Measurements from ENCODE around the gene FRMD8. TPM values are rescaled to one million over a fixed set of nuclear protein-coding genes. Genes with fewer than 3 reads are reported as not detected.

Gene FRMD8
- polyA plus RNA-seq, 3 donors, result 33.7 to 41.2 (median 35.4) TPM

DNA sequence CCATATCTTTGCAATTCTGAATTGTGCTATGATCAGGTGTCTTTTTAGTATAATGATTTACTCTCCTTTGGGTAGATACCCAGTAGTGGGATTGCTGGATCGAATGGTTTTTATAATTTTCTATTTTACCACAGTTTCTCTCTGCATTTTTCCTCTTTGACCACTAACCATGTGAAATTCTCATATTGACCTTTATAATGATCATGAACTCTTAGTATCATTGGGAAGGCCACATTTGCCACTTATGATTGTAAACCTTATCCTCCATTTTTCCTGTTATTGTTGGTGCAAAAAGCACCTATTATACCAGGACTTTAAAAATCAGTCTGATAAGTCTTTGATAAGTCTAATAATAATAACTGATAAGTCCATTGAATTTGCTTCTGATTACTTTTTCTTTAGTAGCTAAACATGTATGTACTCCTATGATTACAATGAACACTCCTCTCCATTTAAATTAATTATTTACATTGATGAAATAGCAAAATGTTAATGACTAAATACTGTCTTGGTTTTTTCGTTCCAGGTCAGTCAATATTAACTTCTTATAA is 45.7 kb downstream of the FRMD8 start:
- no peak overlapping the region for H3K27ac ChIP-seq (ENCODE audit: low read depth in 1 of 2, low read length in 2 of 2)
- WGBS (ENCODE audit: insufficient coverage), result no CpG with 5 or more reads among the region's 2 CpGs
- Mint-ChIP-seq H3K4me3 (peak overlapping the region in 1 of 2 donors; percentile 52), H3K27me3 (ENCODE audit: low read depth in 3 of 3) (peaks cover 0 to 4% (median 0%) of the 10 kb centered on the region in 3 donors), H3K36me3 (peaks cover 70 to 78% of the 10 kb centered on the region in 2 donors), H3K9me3 (no peaks in the 10 kb centered on the region), H3K4me1 (peaks cover 87% of the 10 kb centered on the region), H3K27ac (peak overlapping the region in 5 of 7 donors; percentile 47 to 100 (median 59))
- H2AFZ ChIP-seq (ENCODE audit: insufficient read depth, low read depth, low read length, poor library complexity, severe bottlenecking), result no peak overlapping the region
- peaks cover 97% of the 10 kb centered on the region for H3K79me2 ChIP-seq (ENCODE audit: insufficient read depth, low read length)
- H4K20me1 ChIP-seq (ENCODE audit: insufficient read depth, low read length), result peaks cover 100% of the 10 kb centered on the region
- DNase-seq, result no peak
- peaks cover 36 to 66% of the 10 kb centered on the region in 2 donors for H3K36me3 ChIP-seq (replicated peaks in 1 of 2; ENCODE audit: control insufficient read depth in 1 of 2, insufficient read depth in 2 of 2, low read length in 2 of 2)
- H3K9me3 ChIP-seq (replicated peaks in 1 of 2; ENCODE audit: control insufficient read depth in 1 of 2, insufficient read depth in 1 of 2, low read length in 2 of 2), result no peaks in the 10 kb centered on the region
- TF ChIP-seq, protein P1, sequence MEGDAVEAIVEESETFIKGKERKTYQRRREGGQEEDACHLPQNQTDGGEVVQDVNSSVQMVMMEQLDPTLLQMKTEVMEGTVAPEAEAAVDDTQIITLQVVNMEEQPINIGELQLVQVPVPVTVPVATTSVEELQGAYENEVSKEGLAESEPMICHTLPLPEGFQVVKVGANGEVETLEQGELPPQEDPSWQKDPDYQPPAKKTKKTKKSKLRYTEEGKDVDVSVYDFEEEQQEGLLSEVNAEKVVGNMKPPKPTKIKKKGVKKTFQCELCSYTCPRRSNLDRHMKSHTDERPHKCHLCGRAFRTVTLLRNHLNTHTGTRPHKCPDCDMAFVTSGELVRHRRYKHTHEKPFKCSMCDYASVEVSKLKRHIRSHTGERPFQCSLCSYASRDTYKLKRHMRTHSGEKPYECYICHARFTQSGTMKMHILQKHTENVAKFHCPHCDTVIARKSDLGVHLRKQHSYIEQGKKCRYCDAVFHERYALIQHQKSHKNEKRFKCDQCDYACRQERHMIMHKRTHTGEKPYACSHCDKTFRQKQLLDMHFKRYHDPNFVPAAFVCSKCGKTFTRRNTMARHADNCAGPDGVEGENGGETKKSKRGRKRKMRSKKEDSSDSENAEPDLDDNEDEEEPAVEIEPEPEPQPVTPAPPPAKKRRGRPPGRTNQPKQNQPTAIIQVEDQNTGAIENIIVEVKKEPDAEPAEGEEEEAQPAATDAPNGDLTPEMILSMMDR (IDR thresholded peaks at IDR 0.05), result no peak
- peaks cover 49 to 93% of the 10 kb centered on the region in 2 donors for H3K4me1 ChIP-seq (ENCODE audit: control insufficient read depth in 1 of 2, insufficient read depth in 2 of 2, low read length in 2 of 2)
- no peak overlapping the region for H3K9ac ChIP-seq (ENCODE audit: insufficient read depth, low read length, poor library complexity, severe bottlenecking)
- H3K4me2 ChIP-seq (replicated peaks; ENCODE audit: extremely low read depth, low read length, poor library complexity, severe bottlenecking), result peak overlapping the region; percentile 85
- H3K27me3 ChIP-seq (ENCODE audit: control insufficient read depth in 2 of 2, insufficient read depth in 2 of 2, low read length in 2 of 2), result no peaks in the 10 kb centered on the region
- H3K4me3 ChIP-seq (replicated peaks in 1 of 3; ENCODE audit: low read depth in 2 of 3, low read length in 3 of 3), result peak overlapping the region in 2 of 3 experiments; percentile 96 to 100
- intact Hi-C loops (cut with micrococcal nuclease), result no loop called here

DNA sequence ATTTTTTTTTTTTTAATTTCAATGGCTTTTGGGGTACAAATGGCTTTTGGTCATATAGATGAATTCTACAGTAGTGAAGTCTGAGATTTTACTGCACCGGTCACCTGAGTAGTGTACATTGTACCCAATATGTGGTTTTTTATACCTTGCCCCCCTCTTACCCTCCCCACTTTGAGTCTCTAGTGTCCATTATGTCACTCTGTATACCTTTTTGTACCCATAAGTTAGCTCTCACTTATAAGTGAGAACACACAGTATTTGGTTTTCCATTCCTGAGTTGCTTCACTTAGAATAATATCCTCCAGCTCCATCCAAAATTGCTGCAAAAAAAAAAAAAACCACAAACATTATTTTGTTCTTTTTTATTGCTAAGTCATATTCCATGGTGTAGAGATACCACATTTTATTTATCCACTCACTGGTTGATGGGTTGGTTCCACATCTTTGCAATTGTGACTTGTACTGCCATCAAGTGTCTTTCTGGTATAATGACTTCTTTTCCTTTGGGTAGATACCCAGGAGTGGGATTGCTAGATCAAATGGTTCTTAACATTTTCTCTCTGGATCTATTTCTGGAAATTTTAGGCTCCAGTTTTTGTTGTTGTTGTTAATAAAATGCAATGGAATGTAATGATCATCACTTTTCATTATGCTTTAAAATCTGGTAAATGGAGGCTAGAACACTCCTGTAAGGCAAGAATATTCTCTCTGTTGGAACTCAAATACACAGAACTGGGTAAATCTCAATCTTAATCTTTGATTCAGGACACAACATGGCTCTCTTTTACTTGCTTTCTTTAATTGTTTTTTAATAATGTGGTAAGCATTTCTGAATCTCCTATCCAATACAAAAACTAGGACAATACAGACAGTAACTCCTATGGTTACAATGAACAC is 46.5 kb downstream of the FRMD8 start:
- DNase-seq, result peak in 1 of 3 donors; percentile 48
- peak overlapping the region in 2 of 3 experiments; percentile 29 to 100 for H3K4me3 ChIP-seq (replicated peaks in 1 of 3; ENCODE audit: low read depth in 2 of 3, low read length in 3 of 3)
- peaks cover 44 to 67% of the 10 kb centered on the region in 2 donors for H3K36me3 ChIP-seq (replicated peaks in 1 of 2; ENCODE audit: control insufficient read depth in 1 of 2, insufficient read depth in 2 of 2, low read length in 2 of 2)

More for the DNA sequence above, 46.5 kb downstream of the FRMD8 start:
- intact Hi-C loops (cut with micrococcal nuclease), result no loop called here
- H2AFZ ChIP-seq (ENCODE audit: insufficient read depth, low read depth, low read length, poor library complexity, severe bottlenecking), result no peak overlapping the region
- no peaks in the 10 kb centered on the region for H3K9me3 ChIP-seq (replicated peaks in 1 of 2; ENCODE audit: control insufficient read depth in 1 of 2, insufficient read depth in 1 of 2, low read length in 2 of 2)
- H3K4me1 ChIP-seq (ENCODE audit: control insufficient read depth in 1 of 2, insufficient read depth in 2 of 2, low read length in 2 of 2), result peaks cover 48 to 93% of the 10 kb centered on the region in 2 donors
- H3K4me2 ChIP-seq (replicated peaks; ENCODE audit: extremely low read depth, low read length, poor library complexity, severe bottlenecking), result peak overlapping the region; percentile 37
- H3K9ac ChIP-seq (ENCODE audit: insufficient read depth, low read length, poor library complexity, severe bottlenecking), result no peak overlapping the region
- peaks cover 0 to 2% (median 0%) of the 10 kb centered on the region in 3 donors for H3K27me3 Mint-ChIP-seq (ENCODE audit: low read depth in 3 of 3)
- no peak overlapping the region for H3K27ac ChIP-seq (ENCODE audit: low read depth in 1 of 2, low read length in 2 of 2)
- no peaks in the 10 kb centered on the region for H3K27me3 ChIP-seq (ENCODE audit: control insufficient read depth in 2 of 2, insufficient read depth in 2 of 2, low read length in 2 of 2)
- H3K27ac Mint-ChIP-seq, result peak overlapping the region in 5 of 7 donors; percentile 12 to 78 (median 50)
- H3K4me1 Mint-ChIP-seq, result peaks cover 87% of the 10 kb centered on the region
- no CpG with 5 or more reads among the region's 1 CpG for WGBS (ENCODE audit: insufficient coverage)
- no peaks in the 10 kb centered on the region for H3K9me3 Mint-ChIP-seq
- TF ChIP-seq, protein P1 (IDR thresholded peaks at IDR 0.05), result no peak
- H3K36me3 Mint-ChIP-seq, result peaks cover 71 to 78% of the 10 kb centered on the region in 2 donors
- H4K20me1 ChIP-seq (ENCODE audit: insufficient read depth, low read length), result peaks cover 100% of the 10 kb centered on the region
- peaks cover 97% of the 10 kb centered on the region for H3K79me2 ChIP-seq (ENCODE audit: insufficient read depth, low read length)
- H3K4me3 Mint-ChIP-seq, result peak overlapping the region in 1 of 2 donors; percentile 42

All from CD14-positive monocyte (primary cell).